ENCODE measurements around the gene CLSTN3. TPM values are rescaled to one million over a fixed set of nuclear protein-coding genes. Genes with fewer than 3 reads are reported as not detected.

CLSTN3 gene
- total and polyA plus RNA-seq, 9 of the 15 experiments (the other 6 are each of a cell fraction or from before 2014, with no cell fraction given), result 0.08 to 23.2 (median 11.0) TPM

DNA sequence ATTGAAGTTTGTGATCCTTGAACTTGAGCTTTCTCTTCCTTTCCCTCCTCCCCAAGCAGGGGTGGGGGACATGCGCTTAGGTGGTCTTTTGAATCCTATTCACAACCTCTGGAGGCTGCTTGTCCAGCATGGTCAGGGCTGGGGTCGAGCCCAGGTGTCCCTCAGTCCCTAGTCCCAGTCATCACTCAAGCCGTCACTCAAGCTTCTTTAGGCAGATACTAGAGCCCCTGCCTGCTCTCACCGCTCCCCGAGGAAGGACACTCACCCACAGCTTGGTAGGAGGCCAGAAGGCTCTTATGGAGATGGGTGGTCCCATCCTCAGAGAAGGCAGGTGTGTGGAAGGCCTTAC lies 20.6 kb upstream of the CLSTN3 start (continued):
- TF ChIP-seq, protein P1, sequence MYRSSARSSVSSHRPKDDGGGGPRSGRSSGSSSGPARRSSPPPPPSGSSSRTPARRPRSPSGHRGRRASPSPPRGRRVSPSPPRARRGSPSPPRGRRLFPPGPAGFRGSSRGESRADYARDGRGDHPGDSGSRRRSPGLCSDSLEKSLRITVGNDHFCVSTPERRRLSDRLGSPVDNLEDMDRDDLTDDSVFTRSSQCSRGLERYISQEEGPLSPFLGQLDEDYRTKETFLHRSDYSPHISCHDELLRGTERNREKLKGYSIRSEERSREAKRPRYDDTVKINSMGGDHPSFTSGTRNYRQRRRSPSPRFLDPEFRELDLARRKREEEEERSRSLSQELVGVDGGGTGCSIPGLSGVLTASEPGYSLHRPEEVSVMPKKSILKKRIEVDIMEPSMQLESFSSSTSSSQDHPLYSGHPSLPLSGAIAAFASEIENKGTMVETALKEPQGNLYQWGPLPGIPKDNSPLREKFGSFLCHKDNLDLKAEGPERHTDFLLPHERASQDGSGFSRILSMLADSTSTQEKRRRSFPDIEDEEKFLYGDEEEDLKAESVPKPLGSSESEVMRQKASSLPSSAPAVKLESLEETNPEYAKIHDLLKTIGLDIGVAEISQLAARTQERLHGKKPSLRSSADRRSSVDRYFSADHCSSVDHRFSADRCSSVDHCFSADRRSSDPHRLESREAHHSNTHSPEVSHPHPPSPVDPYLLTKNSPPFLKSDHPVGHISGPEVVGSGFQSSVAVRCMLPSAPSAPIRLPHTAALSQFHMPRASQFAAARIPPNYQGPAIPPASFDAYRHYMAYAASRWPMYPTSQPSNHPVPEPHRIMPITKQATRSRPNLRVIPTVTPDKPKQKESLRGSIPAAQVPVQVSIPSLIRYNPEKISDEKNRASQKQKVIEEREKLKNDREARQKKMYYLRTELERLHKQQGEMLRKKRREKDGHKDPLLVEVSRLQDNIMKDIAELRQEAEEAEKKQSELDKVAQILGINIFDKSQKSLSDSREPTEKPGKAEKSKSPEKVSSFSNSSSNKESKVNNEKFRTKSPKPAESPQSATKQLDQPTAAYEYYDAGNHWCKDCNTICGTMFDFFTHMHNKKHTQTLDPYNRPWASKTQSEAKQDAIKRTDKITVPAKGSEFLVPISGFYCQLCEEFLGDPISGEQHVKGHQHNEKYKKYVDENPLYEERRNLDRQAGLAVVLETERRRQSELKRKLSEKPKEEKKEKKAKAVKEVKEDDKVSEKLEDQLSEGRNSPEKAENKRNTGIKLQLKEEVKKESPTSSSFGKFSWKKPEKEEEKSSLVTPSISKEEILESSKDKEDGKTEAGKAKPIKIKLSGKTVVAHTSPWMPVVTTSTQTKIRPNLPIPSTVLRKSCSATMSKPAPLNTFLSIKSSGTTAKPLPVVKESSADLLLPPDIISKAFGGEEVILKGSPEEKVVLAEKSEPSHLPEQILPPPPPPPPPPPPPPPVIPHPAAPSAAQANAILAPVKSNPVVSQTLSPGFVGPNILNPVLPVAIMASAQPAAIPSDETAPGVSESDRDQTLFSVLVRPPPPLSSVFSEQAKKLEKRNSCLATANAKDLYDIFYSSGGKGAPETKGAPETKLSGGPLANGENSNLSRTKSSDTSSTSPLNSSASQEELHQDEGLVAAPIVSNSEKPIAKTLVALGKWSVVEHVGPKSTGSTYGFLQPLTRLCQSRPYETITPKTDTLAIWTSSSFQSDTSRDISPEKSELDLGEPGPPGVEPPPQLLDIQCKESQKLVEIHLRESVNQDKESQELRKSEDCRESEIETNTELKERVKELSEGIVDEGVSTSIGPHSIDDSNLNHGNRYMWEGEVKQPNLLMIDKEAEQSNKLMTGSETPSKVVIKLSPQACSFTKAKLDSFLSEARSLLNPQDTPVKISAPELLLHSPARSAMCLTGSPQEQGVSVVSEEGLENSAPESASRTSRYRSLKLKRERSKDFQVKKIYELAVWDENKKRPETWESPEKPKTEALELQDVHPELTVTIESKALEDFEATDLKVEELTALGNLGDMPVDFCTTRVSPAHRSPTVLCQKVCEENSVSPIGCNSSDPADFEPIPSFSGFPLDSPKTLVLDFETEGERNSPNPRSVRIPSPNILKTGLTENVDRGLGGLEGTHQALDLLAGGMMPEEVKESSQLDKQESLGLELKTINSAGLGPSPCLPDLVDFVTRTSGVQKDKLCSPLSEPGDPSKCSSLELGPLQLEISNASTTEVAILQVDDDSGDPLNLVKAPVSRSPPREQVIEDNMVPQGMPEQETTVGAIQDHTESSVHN (IDR thresholded peaks at IDR 0.05; ENCODE audit: borderline replicate concordance in 1 of 2, low read depth in 1 of 2), result no peak
- TF ChIP-seq DMBX1 (CRISPR knock-in tag; IDR thresholded peaks at IDR 0.05; ENCODE audit: borderline replicate concordance) (no peak), MEIS2 (IDR thresholded peaks at IDR 0.05; ENCODE audit: partially characterized antibody) (peak; percentile 11)

Measured in K562 (cell line).